ENCODE results near the gene KRT14.
"Not testable (repeated sequence)": the region's sequence is repeated elsewhere in the genome, so short reads cannot be mapped to it uniquely, and the experiment has no call there.

Gene KRT14

GRCh38 chr17:41576740-41577139 lies 10.0 kb downstream of the KRT14 start:
- not testable (repeated sequence) for DNase-seq

- DNase-seq: no peak
Measured at GRCh38 chr17:41575336-41575735, 11.4 kb downstream of the KRT14 start.

GRCh38 chr17:41571561-41572434 lies 14.9 kb downstream of the KRT14 start, which contains the start of gene KRT9:
TSS of gene KRT9 (minus strand) at chr17:41572059. CDS start at chr17:41571992, 67 bp downstream.
- DNase-seq: no peak

- DNase-seq: no peak
Measured at GRCh38 chr17:41567317-41567716, 19.4 kb downstream of the KRT14 start.

GRCh38 chr17:41565338-41565737 lies 21.4 kb downstream of the KRT14 start:
- DNase-seq: no peak

GRCh38 chr17:41563607-41564170 lies 23.0 kb downstream of the KRT14 start:
- DNase-seq: no peak

- DNase-seq: no peak
Measured at GRCh38 chr17:41561554-41561953, 25.1 kb downstream of the KRT14 start.

GRCh38 chr17:41559548-41559947 lies 27.1 kb downstream of the KRT14 start:
- DNase-seq: no peak

GRCh38 chr17:41556931-41557330 lies 29.8 kb downstream of the KRT14 start:
- no peak for DNase-seq

GRCh38 chr17:41556306-41556705 lies 30.4 kb downstream of the KRT14 start:
- no peak for DNase-seq

GRCh38 chr17:41555105-41555887 lies 31.4 kb downstream of the KRT14 start:
- DNase-seq: no peak

- no peak for DNase-seq
Measured at GRCh38 chr17:41553987-41554680, 32.6 kb downstream of the KRT14 start.

GRCh38 chr17:41553176-41553575 lies 33.5 kb downstream of the KRT14 start:
- no peak for DNase-seq

- no peak for DNase-seq
Measured at GRCh38 chr17:41552455-41552854, 34.2 kb downstream of the KRT14 start.

- DNase-seq: no peak
Measured at GRCh38 chr17:41551365-41551764, 35.3 kb downstream of the KRT14 start.

- DNase-seq: no peak
Measured at GRCh38 chr17:41549596-41550039, 37.1 kb downstream of the KRT14 start.

- DNase-seq: peak; percentile 86 to 89
Measured at GRCh38 chr17:41548844-41549595, 37.7 kb downstream of the KRT14 start.

- DNase-seq: peak; percentile 78 to 87
Measured at GRCh38 chr17:41547921-41548843, 38.5 kb downstream of the KRT14 start.

- DNase-seq: no peak
Measured at GRCh38 chr17:41547378-41547841, 39.3 kb downstream of the KRT14 start.

GRCh38 chr17:41546819-41547218 lies 39.9 kb downstream of the KRT14 start:
- DNase-seq: no peak

Data from activated CD4-positive, alpha-beta T cell treated with anti-CD3 and anti-CD28 coated beads, Interleukin-2, amount 50 U/mL, for 48 hours (primary cell).